ENCODE results near the gene ST3GAL5.
A peak's percentile ranks its signal among the peaks of the same experiment; 100 is the strongest.

ST3GAL5 gene

DNA sequence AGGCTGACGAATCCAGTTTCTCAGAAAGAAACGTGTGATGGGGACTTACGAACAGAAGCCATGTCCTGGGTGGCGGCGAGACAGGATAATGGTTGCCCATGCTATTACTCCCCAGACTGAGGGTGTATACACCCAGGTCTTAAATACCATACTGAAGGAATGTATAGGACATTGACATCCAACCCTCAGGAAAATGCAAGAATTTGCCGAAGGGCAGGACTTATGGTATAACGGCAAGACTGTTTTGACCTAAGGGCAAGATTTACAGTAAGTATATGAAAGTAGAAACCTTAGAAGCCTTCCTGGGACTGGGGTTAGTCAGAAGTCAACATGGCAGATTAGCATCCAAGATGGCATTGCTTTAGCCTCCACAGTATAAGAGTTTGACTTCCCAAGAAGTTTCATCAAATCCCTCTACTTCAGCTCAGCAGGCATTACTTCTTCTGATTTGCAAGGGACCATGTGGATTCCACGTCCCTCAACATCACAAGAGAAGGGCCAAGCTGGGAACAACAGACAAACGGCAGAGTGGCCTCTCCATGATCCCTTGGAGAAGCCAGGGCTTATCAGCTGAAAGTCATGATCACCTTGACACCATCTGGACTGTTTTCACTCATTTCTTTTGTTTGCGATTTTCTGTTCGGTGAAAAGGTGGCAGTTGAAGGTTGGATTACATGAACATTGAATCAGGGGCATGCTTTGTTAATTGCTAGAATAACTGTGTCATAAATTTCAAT is 21.1 kb downstream of the ST3GAL5 start:
- no peak for DNase-seq

DNA sequence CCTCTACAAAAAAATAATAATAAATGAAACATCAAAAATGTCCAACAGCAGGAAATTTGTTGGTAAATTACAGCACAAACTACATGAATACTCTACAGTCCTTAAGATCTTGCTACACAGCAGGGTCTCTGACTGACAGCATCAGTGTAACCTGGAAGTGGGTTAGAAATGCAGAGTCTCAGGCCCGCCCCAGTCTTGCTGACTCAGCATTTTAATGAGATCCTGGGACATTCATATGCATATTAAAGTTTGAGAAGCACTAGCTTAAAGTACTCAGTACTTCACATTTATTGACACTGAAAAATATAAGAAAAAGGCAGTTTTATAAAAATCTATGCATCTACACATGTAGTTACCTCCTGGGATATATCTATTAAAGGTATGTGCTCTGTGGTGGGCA is 21.7 kb downstream of the ST3GAL5 start:
- DNase-seq, result no peak

DNA sequence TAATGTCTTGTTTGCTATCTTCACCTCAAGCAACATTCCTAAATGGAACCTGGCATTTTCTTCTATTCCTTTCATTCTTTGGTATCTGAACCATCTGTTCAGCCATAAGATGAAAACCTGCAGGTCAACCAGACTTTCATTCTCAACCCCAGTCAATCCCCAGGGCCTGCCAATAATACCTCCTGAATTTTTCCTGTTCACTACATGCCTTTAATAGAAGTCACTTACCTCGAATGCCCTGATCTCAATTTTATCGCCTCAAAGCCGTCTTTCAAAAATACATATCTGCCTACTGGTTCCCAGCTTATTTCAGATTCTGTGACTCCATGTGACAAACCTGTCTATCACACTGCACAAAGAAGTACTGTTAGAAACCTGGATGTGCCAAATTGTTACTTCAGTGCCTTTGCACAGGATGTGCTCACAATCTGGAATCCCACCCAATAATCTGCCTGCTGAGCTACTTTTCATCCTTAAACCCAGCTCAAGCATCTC is 22.6 kb downstream of the ST3GAL5 start:
- DNase-seq, result peak in 1 of 56 donors; percentile 15

DNA sequence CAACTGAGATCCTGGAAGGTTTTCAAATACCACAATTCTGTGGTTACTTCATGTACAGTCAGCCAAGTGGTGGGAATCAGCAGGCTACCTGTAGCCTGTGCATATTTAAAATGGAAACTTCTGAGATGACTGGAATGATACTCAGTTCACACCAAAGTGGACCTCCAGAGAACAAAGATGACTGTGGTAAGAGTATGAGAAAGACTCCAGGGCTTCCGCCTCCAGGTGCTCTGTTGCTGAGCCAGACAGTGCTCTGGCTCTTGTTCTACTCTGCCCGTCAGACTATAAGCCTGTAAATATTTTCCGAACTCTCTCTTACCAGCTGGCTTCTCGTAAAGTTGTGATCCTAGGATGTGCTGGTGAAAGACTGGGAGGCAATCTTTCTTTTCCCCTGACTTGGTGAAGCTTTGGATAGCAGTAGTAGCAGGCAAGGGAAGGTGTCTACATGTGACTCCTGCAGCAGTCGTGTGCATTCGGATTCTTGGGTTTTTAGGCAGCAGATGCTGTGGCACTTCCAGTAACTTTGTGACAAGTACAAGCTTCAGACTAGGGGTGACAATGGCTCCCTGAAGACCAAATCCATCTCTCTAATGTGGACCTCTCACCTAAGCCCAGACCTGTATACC is 23.1 kb downstream of the ST3GAL5 start:
- DNase-seq, result no peak

DNA sequence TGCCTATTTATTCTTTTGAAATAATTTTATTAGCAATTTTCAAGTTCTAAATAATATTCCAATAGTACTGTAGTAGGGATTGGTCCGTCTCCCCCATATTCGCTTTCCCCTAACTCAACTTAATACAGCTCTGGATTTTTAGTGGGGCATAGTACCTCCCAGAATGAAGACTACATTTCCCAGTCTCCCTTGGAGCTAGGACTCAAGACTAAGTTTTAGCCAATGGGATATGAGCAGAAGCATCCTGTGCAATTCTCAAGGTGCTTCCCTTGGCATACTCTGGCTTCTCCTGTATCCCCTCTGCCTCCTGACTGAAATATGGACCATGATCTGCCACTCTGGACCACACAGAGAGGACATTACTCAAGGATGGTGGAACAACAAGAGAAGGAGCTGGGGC is 24.1 kb downstream of the ST3GAL5 start:
- DNase-seq, result no peak

DNA sequence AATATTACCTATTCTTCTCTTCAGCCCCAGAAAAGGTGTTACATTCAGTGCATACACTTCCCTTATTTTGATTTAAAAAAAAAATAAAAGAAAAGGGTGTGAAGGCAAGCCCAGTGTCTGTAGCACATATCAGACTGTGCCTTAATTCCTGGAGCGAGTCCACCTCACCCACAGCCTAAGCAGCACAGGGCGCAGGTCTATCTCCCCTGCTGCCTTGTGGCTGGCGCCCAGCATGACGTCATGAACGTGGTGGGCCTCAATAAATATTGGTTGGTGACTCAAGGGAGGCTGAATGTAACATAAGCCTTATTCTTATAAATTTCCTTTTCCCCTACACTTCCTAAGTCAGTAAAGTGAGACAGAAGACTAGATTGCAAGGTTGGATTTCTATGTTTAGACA is 26.4 kb downstream of the ST3GAL5 start:
- no peak for DNase-seq

DNA sequence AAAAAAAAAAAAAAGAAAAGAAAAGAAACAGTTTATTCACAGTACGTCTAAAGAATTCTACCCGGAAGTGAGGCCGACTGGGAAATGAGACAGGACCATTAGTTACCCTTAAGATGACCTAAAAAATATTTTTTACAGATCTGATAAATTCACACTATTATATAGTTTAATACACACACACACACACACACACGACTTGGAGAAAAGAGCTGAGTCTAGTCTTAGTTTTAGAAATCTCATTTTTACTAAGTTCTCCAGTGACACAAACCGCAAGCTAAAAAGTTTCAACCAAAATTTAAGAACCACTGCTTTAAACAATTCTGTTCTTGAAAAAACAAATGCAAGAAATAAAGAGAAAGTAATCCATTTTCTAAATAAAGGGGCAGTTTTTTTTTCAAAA is 27.1 kb downstream of the ST3GAL5 start:
- DNase-seq, result no peak

DNA sequence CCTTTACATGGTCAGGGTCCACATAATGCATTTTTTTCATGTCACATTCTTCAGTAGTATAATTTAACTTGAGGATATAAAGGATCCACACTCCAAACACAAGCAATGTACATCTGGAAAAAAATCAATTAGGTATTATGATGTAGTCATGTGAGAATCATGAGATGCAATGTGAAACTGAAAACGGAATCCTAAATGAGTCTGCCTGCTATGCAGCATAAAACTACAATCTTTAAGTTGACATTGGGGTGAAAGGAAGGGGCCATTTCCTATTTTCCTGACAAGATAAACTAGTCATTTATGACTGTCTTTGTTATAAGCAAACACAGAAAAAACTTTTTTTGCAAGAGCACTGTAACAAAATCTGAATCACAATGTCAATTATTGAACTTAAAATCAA is 27.6 kb downstream of the ST3GAL5 start:
- DNase-seq, result no peak

DNA sequence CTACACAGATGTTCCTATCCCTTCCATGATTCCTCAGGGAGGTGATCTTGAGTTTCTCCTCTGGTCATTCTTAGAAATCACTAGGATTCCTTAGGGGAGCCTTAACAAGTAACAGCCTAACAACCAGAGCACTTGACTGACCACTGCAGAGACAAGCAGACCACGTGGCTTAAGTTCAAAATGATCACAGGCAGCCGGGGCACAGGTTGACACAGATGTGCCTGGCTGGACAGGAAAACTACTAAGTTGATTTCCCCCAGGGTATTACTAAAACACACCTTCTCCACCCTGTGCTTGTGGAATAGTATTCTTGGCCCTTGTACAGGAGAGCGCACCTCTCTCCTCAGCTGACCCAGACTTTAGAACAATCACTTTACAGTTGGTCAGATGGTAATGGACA is 29.9 kb downstream of the ST3GAL5 start:
- DNase-seq, result no peak

DNA sequence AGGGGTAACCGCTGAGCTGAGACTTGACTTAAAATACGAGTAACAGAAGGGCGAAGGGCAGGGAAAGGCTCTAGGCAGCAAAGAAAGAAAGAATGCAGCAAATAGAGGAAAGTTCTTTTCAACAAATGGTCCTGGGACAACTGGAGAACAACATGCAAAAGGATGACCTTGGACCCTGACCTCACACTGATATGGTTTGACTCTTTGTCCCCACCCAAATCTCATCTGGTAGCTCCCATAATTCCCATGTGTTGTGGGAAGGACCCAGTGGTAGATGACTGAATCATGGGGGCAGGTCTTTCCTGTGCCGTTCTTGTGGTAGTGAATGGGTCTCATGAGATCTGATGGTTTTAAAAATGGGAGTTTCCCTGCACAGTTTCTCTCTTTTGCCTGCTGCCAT is 33.9 kb downstream of the ST3GAL5 start:
- no peak for DNase-seq

DNA sequence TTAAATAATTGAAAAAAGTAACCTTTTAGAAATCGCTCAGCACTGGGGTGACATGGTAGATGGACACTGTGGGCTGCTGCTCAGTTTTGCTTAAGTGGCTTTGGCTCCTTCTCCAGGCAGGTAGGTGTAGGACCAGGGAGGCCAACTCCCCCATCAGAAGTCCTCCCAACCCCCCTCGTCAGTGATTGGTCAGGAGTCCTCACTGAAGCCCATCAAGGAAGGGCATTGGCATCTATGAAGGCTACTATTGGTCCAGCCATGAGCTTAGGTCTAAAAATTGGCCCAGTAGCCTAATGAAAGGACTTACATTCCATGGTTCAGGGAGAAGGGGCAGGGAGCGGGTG is 34.7 kb downstream of the ST3GAL5 start:
- DNase-seq, result no peak

DNA sequence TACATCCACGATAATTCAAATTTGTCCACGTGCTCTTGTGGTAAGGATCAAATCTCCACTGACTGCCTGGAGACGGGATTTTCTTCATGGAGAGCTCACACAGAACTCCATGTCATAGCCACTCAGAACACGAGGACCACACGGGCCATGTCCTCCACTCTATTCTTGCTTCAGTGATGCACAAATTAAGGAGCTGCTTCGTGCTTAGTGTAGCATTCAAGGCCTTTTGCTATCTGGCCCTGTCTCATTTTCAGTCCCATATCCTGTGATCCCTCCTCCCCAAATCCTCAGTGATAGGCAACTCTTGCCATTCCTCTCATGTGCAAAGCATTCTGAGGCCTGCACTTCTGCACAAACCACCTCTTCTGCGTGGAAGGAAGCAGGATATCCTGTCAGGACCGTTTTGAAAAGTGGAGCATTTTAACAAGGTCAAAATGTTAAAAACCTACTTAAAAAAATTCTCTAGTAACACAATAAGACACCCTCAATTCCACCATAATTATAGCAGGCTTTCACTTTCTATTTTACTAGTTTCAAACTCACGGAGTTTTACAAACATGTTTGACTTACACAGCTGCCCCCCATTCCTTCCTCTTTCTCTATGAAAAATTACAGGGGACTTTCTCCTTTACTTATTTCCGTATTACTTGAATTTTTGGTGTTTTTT is 35.2 kb downstream of the ST3GAL5 start:
- DNase-seq, result no peak

DNA sequence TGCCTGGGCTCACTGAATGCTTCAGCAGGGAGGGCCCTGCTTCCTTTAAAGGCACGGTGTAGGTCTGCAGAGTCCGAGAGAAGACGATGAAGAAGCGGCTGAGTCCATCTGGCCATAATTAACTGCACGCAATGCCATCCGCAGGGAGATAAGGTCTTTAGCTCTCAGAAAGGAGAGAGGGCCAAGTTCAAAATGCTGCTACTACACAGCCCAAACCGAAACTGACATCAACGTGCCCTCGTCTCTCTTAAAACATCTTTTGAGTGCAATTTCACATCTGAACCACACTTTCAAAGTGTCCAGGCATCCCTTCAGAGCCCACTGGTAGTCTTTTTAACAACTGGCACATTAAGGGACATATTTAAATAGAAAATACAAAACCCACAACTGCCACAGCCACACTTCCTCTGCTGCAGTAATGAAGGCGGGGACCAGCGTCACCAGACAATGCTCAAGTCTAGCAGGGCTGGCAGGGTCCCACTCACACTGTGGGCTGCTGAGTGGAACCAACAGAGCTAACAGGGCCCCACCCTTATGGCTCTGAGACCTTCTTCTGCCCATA is 35.8 kb downstream of the ST3GAL5 start:
- peak in 2 of 56 donors; percentile 16 to 21 for DNase-seq

DNA sequence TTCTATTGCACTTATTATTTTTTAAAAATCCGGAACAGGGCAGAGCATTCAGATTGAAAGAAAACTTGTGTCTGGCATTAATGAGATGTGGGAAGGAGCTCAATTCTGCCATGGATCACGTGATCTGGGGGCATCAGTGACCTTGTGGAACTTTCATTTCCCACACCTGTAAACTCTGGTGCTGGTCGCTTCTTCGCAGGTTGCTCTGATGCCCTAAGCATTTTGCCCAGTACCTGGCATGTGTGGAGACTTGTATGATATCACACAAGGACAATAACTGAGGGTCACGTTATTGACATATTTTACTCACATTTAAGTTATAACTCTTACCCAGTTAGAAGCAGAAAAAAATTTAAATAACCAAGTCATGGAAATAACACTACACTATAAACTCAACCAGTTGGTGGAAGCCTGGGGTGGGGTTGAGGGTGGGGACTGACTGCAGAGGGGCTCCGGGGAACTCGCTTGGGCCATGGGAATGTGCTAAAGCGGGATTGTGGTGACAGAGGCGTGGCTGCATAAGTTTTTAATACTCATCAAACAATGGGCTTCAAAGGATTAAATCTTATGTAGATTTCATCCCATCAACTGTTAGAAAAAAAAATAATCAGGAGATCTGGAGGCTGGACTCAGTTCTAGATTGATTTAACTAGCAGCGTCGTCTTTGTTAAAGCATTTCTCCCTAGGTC is 36.5 kb downstream of the ST3GAL5 start:
- no peak for DNase-seq

DNA sequence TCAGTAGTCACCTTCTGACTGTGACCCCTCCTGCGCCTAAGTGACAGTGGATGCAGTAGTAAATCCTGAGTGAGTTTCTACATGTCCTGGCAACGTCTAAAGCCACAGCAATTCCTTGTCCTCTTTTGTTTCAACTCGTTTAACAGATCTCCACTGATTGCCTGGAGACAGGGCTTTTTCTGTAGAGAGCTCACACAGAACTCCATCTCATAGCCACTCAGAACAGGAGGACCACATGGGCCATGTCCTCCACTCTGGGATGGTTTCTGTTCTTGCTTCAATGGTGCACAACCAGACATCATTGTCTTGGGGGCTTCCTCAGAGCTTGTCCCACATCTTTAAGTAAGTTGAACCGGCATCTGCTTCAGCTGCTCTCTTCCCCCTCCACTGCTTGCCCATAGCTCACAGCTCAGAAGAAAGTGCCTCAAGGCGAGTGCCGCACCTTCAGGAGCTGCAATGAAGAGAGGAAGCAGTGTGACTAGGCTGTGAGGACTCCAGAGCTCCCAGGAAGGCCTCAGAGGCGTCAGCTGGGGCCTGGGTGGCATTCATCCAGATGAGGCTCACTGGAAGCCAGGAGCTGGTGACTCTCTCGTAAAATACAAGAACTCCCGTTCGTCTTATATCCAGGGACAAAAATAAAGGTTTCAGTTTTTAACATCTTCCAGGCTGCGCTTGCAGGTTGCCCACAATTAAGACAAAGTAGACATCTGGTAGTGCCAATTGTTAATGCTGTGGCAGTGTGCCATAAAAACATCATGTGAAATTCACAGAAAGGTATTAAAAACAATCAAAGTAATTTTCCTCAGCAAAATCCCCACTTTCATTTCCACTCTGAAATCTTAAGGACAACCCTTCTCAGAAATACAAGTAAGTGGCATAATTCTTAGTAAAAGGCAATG is 37.3 kb downstream of the ST3GAL5 start:
- DNase-seq, result peak in 38 of 56 donors; percentile 4 to 67 (median 30)

DNA sequence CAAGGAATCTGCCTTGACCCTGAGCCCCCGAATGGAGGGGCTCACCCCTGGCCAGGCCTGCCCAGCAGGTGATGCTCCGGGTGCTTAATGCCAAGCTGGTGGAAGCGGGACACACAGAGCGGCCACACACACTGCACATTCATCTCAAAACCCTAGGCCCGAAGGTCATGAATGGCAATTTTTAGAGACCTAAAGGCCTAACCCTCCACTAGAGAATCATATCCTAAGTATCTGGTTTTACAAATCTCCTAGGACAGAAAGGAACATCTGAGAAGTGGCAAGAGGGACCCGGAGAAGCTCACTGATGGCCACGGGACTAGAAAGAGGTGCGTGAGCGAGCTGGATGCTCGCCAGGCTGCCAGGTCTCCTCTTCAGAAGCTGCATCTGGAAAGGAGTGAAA is 38.3 kb downstream of the ST3GAL5 start:
- no peak for DNase-seq

DNA sequence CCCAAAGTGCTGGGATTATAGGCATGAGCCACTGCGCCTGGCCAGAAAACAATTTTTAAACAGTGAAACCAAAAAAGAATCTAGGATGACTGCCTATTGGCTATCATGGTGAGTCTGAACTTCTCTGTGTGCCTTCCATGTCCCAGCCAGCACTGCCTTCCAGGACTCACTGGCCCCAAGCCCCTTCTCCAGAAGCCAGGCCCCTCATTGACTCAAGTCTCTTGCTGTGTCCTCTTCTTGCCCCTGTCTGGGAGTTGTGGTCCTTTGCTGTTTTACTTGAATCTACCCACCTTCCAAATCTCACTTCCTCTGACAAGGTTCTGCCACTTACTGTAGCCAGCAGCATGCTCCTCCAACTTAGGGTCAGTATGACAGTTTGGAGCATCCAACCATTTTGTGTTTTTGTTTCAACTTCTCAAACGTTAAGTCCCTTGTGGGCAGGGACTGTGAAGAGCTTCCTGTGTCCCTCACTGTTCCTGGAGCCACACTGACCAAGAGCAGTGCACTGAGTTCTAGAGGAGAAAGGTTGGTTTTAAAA is 41.7 kb downstream of the ST3GAL5 start:
- DNase-seq, result no peak

DNA sequence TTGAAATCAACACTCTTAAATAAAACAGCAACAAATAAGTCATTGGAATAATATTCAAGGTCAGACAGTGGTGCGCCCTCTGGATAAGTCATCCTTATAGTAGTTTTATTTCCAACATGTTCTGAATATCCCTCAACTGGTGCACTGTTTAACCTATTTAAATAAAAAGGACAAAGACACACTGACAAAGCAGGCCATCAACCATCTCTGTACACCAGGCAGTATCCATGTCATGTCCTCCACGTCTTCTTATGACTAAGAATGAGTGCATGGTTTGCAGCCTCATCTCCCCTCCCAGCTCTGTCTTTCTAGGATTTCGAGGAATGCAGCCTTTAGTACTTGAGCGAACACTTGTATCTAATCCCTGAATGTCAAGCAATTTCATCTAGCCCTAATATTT is 42.4 kb downstream of the ST3GAL5 start:
- no peak for DNase-seq

DNA sequence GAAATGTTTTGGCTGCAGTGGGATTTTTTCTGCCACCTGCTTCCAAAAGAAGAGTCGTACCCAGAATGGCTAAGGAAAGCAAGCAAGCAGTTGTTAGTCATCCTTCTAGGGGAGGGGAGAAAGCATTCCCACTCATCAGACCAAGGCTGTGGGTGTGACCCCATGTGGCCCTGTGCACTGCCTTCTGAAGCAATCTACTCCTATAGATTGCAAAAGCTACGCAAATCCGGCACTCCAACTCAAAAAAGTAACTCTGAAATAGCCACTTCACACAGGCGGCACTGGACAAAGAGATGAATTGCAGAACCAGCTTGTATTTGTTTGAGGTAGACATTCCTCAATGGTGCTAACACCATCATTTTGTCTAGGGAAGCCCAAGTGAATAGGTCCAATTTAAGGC is 44.3 kb downstream of the ST3GAL5 start:
- no peak for DNase-seq

DNA sequence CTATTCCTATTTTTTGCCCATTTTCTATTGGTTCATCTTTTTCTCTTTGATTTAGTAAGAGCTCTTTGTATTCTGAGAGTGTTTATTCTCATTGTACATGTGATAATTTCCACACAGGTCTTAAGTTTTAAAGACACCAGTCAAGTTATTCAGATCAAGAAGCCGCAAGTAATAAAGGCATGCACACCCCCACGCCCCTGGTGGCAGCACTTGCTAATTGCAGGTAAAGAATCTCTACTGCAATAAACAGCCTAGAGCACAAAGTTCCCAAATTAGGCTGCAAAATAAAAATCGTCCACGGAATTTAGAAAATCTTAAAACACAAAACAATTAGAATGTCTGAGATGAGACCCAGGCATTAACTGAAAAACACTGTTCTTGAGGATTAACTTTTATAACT is 45.2 kb downstream of the ST3GAL5 start:
- DNase-seq, result no peak

All from nucleus accumbens (tissue), 56 donors.